ENCODE data around the gene C8A. TPM values are rescaled to one million over a fixed set of nuclear protein-coding genes. Genes with fewer than 3 reads are reported as not detected.

Gene C8A
- total RNA-seq, 1 donor: not detected

DNA sequence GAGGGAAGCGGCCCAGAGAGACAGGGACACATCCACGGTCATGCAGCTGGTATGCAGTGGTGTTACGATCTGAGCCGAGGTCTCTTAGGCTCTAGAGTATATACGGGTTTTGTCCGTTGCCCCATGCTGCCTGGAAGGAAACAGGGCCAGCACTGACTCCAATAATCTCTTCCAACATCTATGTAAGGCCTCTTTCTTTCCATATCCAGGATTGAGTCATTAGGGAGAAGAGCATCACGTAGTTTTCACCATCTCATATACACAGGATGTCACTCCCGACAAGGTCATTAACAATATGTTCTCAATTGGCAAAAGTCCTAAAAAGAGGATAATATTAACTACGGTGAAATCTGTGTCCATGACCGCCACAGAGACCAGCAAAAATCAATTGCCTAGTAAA, 106.8 kb downstream of the C8A start:
- H3K4me3 ChIP-seq (ENCODE audit: insufficient read depth, low read length): no peak overlapping the region
- no peak overlapping the region for H2AFZ ChIP-seq (ENCODE audit: low read length)
- H3K36me3 ChIP-seq (ENCODE audit: insufficient read depth, low read length): no peaks in the 10 kb centered on the region
- no peaks in the 10 kb centered on the region for H3K27me3 ChIP-seq (ENCODE audit: insufficient read depth, low read length)
- TF ChIP-seq, protein P1, sequence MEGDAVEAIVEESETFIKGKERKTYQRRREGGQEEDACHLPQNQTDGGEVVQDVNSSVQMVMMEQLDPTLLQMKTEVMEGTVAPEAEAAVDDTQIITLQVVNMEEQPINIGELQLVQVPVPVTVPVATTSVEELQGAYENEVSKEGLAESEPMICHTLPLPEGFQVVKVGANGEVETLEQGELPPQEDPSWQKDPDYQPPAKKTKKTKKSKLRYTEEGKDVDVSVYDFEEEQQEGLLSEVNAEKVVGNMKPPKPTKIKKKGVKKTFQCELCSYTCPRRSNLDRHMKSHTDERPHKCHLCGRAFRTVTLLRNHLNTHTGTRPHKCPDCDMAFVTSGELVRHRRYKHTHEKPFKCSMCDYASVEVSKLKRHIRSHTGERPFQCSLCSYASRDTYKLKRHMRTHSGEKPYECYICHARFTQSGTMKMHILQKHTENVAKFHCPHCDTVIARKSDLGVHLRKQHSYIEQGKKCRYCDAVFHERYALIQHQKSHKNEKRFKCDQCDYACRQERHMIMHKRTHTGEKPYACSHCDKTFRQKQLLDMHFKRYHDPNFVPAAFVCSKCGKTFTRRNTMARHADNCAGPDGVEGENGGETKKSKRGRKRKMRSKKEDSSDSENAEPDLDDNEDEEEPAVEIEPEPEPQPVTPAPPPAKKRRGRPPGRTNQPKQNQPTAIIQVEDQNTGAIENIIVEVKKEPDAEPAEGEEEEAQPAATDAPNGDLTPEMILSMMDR (IDR thresholded peaks at IDR 0.05; ENCODE audit: extremely low read depth, low read depth, low read length): no peak
- H4K20me1 ChIP-seq (ENCODE audit: insufficient read depth, low read length): no peaks in the 10 kb centered on the region
- no peaks in the 10 kb centered on the region for H3K79me2 ChIP-seq (ENCODE audit: insufficient read depth, low read length)
- H3K27ac ChIP-seq (ENCODE audit: low read depth, low read length): no peak overlapping the region
- no peaks in the 10 kb centered on the region for H3K4me1 ChIP-seq (ENCODE audit: insufficient read depth, low read length)
- no peaks in the 10 kb centered on the region for H3K9me3 ChIP-seq (ENCODE audit: low read depth, low read length)
- H3K4me2 ChIP-seq (ENCODE audit: insufficient read depth, low read length): no peak overlapping the region
- no peak for DNase-seq (ENCODE audit: insufficient read length, low spot score, missing footprints)

DNA sequence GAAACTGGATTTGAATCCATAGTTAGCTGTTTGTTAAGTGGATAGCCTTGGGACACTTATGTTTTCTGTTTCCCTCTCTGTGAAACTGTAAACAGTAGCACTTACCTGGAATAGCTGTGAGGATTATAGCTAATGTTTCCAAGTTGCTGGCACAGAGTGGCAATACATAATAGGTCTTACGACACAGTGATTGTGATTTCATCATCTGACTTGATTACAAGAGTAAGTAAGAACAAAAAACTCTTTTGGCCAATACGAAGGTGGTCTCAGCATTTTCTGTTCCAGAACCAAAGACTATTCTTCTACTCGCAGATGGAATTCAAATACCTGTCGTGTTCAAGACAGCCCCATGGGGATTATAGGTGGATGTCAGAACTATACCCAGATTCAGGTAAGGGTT, 109.1 kb downstream of the C8A start:
- Histone ChIP-seq H3K9me3 (ENCODE audit: low read depth, low read length) (no peaks in the 10 kb centered on the region), H2AFZ (ENCODE audit: low read length) (no peak overlapping the region), H3K79me2 (ENCODE audit: insufficient read depth, low read length) (no peaks in the 10 kb centered on the region), H3K36me3 (ENCODE audit: insufficient read depth, low read length) (no peaks in the 10 kb centered on the region), H3K4me3 (ENCODE audit: insufficient read depth, low read length) (no peak overlapping the region), H3K4me1 (ENCODE audit: insufficient read depth, low read length) (no peaks in the 10 kb centered on the region), H3K27me3 (ENCODE audit: insufficient read depth, low read length) (no peaks in the 10 kb centered on the region), H3K27ac (ENCODE audit: low read depth, low read length) (no peak overlapping the region), H4K20me1 (ENCODE audit: insufficient read depth, low read length) (no peaks in the 10 kb centered on the region), H3K4me2 (ENCODE audit: insufficient read depth, low read length) (no peak overlapping the region)
- no peak for DNase-seq (ENCODE audit: insufficient read length, low spot score, missing footprints)
- TF ChIP-seq, protein P1 (IDR thresholded peaks at IDR 0.05; ENCODE audit: extremely low read depth, low read depth, low read length): no peak

DNA sequence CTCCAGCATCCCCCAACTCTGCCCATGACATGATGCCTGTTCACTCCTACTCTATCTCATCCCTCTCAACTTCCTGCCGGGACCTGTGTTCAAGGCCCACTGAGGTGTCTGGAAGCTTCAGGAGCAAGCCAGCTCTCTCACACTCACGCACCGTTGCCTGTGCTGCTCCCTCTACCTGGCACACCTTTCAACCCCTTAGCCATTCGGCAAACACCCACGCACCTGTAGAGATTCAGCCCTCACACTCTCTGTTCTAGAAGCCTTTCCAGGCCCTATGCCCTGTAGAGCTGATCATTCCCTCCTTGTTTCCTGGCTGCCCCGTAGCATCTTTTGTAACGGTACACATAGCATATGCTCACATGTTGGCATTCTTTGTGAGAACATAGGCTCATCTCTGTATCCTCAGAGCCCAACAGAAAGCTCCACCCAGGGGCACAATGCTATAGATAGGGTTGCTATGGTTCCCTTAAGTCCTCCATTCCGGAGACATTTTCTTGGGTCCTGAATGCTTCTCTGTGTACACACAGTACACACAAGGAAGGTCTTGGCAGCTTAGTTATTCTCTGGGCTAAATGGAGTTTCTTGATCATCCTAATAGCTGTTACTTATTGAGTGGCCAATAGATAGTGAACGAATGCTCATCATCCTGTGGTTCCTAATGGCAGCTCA, 109.9 kb downstream of the C8A start:
- no peak overlapping the region for H3K27ac ChIP-seq (ENCODE audit: low read depth, low read length)

DNA sequence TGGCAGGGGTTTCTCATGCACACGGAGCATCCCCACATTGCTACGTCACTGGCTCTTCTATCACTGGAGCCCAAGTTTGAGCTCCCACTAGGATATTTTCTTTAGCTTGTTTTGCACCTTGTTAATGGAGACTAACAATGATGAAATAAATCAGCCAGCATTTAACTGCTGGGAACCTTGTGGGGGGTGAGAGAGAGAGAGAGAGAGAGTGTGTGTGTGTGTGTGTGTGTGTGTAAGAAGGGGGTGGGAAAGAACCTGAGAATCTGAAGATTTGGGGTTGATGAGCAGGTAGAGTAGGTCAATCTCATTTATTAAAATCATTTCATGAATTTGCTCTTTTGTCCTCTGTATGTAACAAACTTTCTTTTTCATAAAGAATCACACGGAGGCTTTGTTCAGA, 110.6 kb downstream of the C8A start:
- Histone ChIP-seq H3K27me3 (ENCODE audit: insufficient read depth, low read length) (no peaks in the 10 kb centered on the region), H3K79me2 (ENCODE audit: insufficient read depth, low read length) (no peaks in the 10 kb centered on the region), H4K20me1 (ENCODE audit: insufficient read depth, low read length) (no peaks in the 10 kb centered on the region), H3K36me3 (ENCODE audit: insufficient read depth, low read length) (no peaks in the 10 kb centered on the region), H3K4me2 (ENCODE audit: insufficient read depth, low read length) (no peak overlapping the region), H3K4me1 (ENCODE audit: insufficient read depth, low read length) (no peaks in the 10 kb centered on the region), H3K27ac (ENCODE audit: low read depth, low read length) (no peak overlapping the region), H2AFZ (ENCODE audit: low read length) (no peak overlapping the region), H3K9me3 (ENCODE audit: low read depth, low read length) (no peaks in the 10 kb centered on the region), H3K4me3 (ENCODE audit: insufficient read depth, low read length) (no peak overlapping the region)
- DNase-seq (ENCODE audit: insufficient read length, low spot score, missing footprints): peak; percentile 52
- TF ChIP-seq, protein P1 (IDR thresholded peaks at IDR 0.05; ENCODE audit: extremely low read depth, low read depth, low read length): no peak

More for the DNA sequence above, 109.9 kb downstream of the C8A start:
- Histone ChIP-seq H4K20me1 (ENCODE audit: insufficient read depth, low read length) (no peaks in the 10 kb centered on the region), H3K36me3 (ENCODE audit: insufficient read depth, low read length) (no peaks in the 10 kb centered on the region), H3K27me3 (ENCODE audit: insufficient read depth, low read length) (no peaks in the 10 kb centered on the region), H3K4me1 (ENCODE audit: insufficient read depth, low read length) (no peaks in the 10 kb centered on the region), H3K9me3 (ENCODE audit: low read depth, low read length) (no peaks in the 10 kb centered on the region), H2AFZ (ENCODE audit: low read length) (no peak overlapping the region), H3K4me3 (ENCODE audit: insufficient read depth, low read length) (no peak overlapping the region), H3K4me2 (ENCODE audit: insufficient read depth, low read length) (no peak overlapping the region), H3K79me2 (ENCODE audit: insufficient read depth, low read length) (no peaks in the 10 kb centered on the region)
- TF ChIP-seq, protein P1 (IDR thresholded peaks at IDR 0.05; ENCODE audit: extremely low read depth, low read depth, low read length): no peak
- no peak for DNase-seq (ENCODE audit: insufficient read length, low spot score, missing footprints)
